Ascending aorta (tissue), 2 donors: Measurements from ENCODE around the gene CAPNS1. TPM values are rescaled to one million over a fixed set of nuclear protein-coding genes. Genes with fewer than 3 reads are reported as not detected.

ENCODE experiments used
- DNase-seq, 2 donors: peaks; one replicate each; pipeline ENCODE4 v3.0.0-alpha.2; 2019; ENCODE audit warnings: low spot score in 2 of 2
- H3K27ac ChIP-seq, 2 donors: fragments of 200-600 bp; sonication (generic); one replicate each; pipeline ENCODE4 v1.5.1; 2016 to 2017; ENCODE audit warnings: mild to moderate bottlenecking in 1 of 2
- H3K27me3 ChIP-seq: fragments of 200-600 bp; sonication (generic); one replicate; pipeline ENCODE4 v1.5.1; 2017
- H3K36me3 ChIP-seq, 2 donors: fragments of 200-600 bp; sonication (generic); one replicate each; pipeline ENCODE4 v1.5.1; 2016
- H3K4me1 ChIP-seq, 2 donors: fragments of 200-600 bp; sonication (generic); one replicate each; pipeline ENCODE4 v1.5.1; 2016 to 2017; ENCODE audit warnings: mild to moderate bottlenecking in 1 of 2
- H3K4me3 ChIP-seq, 2 donors: fragments of 200-600 bp; sonication (generic); one replicate each; pipeline ENCODE4 v1.5.1; 2016 to 2017; ENCODE audit warnings: mild to moderate bottlenecking in 1 of 2
- H3K9me3 ChIP-seq, 2 donors: fragments of 200-600 bp; sonication (generic); one replicate each; pipeline ENCODE4 v1.5.1; 2016
- CTCF ChIP-seq, 3 experiments: fragments of 200-600 bp in 2 of 3; fragments of 450-650 bp in 1 of 3; sonication (generic) in 2 of 3; IDR thresholded peaks; one replicate each; pipeline ENCODE4 v1.5.1; 2016 to 2019; ENCODE audit warnings: antibody characterized with exemption in 3 of 3, mild to moderate bottlenecking in 1 of 3, moderate library complexity in 1 of 3
- intact Hi-C: fragments of 100-400 bp; cut with DNase I; formaldehyde crosslinking; loops from one replicate; pipeline ENCODE4 v1.15.1; 2023
- total RNA-seq: library from RNA; depleted of rRNA; stranded (reverse); fragments of >200 nt; gene quantifications from one replicate; pipeline ENCODE4 v1.1.0, GENCODE V29; 2016

CAPNS1 gene
- total RNA-seq, 1 donor from 2014 or later, result 168 TPM

- Histone ChIP-seq H3K27me3 (no peaks in the 10 kb centered on the region), H3K9me3 (no peaks in the 10 kb centered on the region), H3K4me1 (no peaks in the 10 kb centered on the region), H3K36me3 (no peaks in the 10 kb centered on the region), H3K4me3 (no peak overlapping the region), H3K27ac (no peak overlapping the region)
- DNase-seq, result no peak
- TF ChIP-seq CTCF (IDR thresholded peaks at IDR 0.05), result no peak
- intact Hi-C loops, result no loop called here
Observed at GRCh38 chr19:36103842-36104552, 35.9 kb upstream of the CAPNS1 start.

DNA sequence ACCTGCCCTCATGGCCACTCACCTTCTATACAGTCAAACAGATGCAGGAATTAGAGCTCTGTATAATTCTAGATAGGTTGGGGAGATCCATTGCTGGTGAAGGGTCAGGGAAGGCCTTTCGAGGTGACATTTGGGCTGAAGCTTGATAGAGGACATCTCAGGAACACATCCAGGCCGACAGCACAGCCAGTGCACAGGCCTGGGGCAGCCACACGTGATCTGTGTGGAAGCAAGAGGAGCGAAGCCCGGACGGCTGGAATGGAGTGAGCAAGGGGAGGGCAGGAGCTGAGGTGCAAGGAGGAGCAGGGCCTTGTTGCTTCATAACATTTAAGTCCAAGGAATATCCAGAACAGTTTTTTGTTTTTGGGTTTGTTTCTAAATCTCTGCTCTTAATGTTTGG is 33.4 kb upstream of the CAPNS1 start:
- H3K36me3 ChIP-seq, result peaks cover 0 to 2% of the 10 kb centered on the region in 2 donors
- no peaks in the 10 kb centered on the region for H3K27me3 ChIP-seq
- H3K4me3 ChIP-seq, result no peak overlapping the region
- intact Hi-C loops, result no loop called here
- no peaks in the 10 kb centered on the region for H3K4me1 ChIP-seq
- TF ChIP-seq CTCF (IDR thresholded peaks at IDR 0.05), result no peak
- no peak for DNase-seq
- H3K9me3 ChIP-seq, result no peaks in the 10 kb centered on the region
- no peak overlapping the region for H3K27ac ChIP-seq

- Histone ChIP-seq H3K4me3 (no peak overlapping the region), H3K27me3 (no peaks in the 10 kb centered on the region), H3K27ac (no peak overlapping the region), H3K9me3 (no peaks in the 10 kb centered on the region), H3K36me3 (peaks cover 0 to 3% of the 10 kb centered on the region in 2 donors), H3K4me1 (no peaks in the 10 kb centered on the region)
- no peak for TF ChIP-seq CTCF (IDR thresholded peaks at IDR 0.05)
- no peak for DNase-seq
- intact Hi-C loops, result no loop called here
Observed at GRCh38 chr19:36106991-36107390, 32.9 kb upstream of the CAPNS1 start.

- Histone ChIP-seq H3K27ac (no peak overlapping the region), H3K9me3 (no peaks in the 10 kb centered on the region), H3K36me3 (peaks cover 9 to 17% of the 10 kb centered on the region in 2 donors), H3K27me3 (no peaks in the 10 kb centered on the region), H3K4me3 (no peak overlapping the region), H3K4me1 (peaks cover 0 to 5% of the 10 kb centered on the region in 2 donors)
- TF ChIP-seq CTCF (IDR thresholded peaks at IDR 0.05), result no peak
- intact Hi-C loops, result no loop called here
- DNase-seq, result no peak
Observed at GRCh38 chr19:36108684-36109083, 31.2 kb upstream of the CAPNS1 start.

GRCh38 chr19:36110487-36111199 is 29.2 kb upstream of the CAPNS1 start, which contains the start of gene OVOL3:
Gene OVOL3, plus strand, starts transcription at chr19:36111143. Its CDS starts 60 bp downstream, at chr19:36111203.
- Histone ChIP-seq H3K4me3 (no peak within 1 kb of the TSS), H3K9me3 (no peaks in the 10 kb centered on the region), H3K27me3 (no peaks in the 10 kb centered on the region), H3K36me3 (peaks cover 9 to 17% of the 10 kb centered on the region in 2 donors), H3K27ac (no peak within 1 kb of the TSS), H3K4me1 (peaks cover 0 to 6% of the 10 kb centered on the region in 2 donors)
- no peak for DNase-seq
- no peak for TF ChIP-seq CTCF (IDR thresholded peaks at IDR 0.05)
- intact Hi-C loops, result loop anchor here (10.0 kb wide), 2 partner anchors 366 to 464 kb away; partner anchors contain the start of genes IGFLR1, LIN37, PSENEN and U2AF1L4
